HFF-Myc (cell line): Measurements from ENCODE around the gene FAM222A.
A peak's percentile ranks its signal among the peaks of the same experiment; 100 is the strongest.

Experiments used
- DNase-seq: peaks from one replicate; pipeline ENCODE4 v3.0.0-alpha.2; 2011; ENCODE audit warnings: low read depth; ENCODE audit errors: extremely low read depth
- H3K4me3 ChIP-seq: replicated peaks from 2 replicates; pipeline ENCODE4 v1.5.1; 2011; ENCODE audit warnings: low read depth, mild to moderate bottlenecking, control low read depth, low read length
- CTCF ChIP-seq: IDR thresholded peaks from 2 replicates; pipeline ENCODE4 v1.5.1; 2012; ENCODE audit warnings: mild to moderate bottlenecking, low read depth, low read length, control low read depth; ENCODE audit errors: missing control alignments

Gene FAM222A

GRCh38 chr12:109800536-109800935 lies 86.9 kb downstream of the FAM222A start:
- TF ChIP-seq CTCF: no peak
- no peak for DNase-seq
- H3K4me3 ChIP-seq: no peak overlapping the region

- TF ChIP-seq CTCF: no peak
- no peak overlapping the region for H3K4me3 ChIP-seq
- no peak for DNase-seq
These were observed 89.2 kb downstream of the FAM222A start for GRCh38 chr12:109802828-109803227.

- no peak for DNase-seq
- no peak overlapping the region for H3K4me3 ChIP-seq
- no peak for TF ChIP-seq CTCF
These were observed 90.1 kb downstream of the FAM222A start for GRCh38 chr12:109803678-109804077.

GRCh38 chr12:109804820-109805761 lies 91.5 kb downstream of the FAM222A start:
- TF ChIP-seq CTCF: peak; percentile 99
- DNase-seq: peak; percentile 14
- H3K4me3 ChIP-seq: no peak overlapping the region

GRCh38 chr12:109807954-109808643 lies 94.5 kb downstream of the FAM222A start:
- no peak for DNase-seq
- TF ChIP-seq CTCF: no peak
- no peak overlapping the region for H3K4me3 ChIP-seq

- DNase-seq: no peak
- TF ChIP-seq CTCF: no peak
- H3K4me3 ChIP-seq: no peak overlapping the region
These were observed 95.4 kb downstream of the FAM222A start for GRCh38 chr12:109808876-109809646.
